ENCODE measurements around the gene AZIN2.

DNA sequence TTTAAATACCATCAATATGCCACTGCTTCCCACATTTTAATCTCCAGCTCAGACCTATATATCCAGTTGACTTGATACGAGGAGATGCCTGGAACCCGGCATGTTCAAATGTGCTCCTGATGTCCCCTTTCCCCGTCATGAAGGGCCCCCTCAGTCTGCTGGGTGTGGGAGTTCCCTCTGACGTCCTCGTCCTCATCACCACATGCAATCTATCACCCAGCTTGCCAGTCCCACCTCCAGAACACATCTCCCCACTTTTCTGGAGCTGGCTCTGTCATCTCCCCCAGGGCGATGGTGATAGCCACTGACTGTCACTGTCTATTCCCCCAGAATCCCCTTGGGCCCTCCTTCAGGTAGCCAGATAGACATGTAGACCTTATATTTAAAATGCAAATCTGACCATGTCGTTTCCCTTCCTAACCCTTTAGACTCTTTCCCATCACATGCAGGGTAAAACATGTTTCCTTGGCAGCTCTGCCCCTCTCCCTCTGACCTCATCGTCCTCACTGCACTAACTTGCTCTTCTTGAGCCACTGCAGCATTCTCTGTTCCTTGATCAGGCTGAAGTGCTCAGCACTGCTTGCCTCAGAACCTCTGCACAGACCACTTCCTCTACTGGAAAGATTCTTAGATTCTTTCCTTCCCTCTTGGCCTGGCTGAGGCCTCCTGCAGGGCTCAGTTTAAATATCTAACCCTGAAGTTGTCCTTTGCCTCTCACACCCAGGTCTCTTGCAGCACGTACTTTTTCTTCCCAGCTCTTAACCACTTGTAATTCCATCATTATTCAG is 7.4 kb downstream of the AZIN2 start:
- TF ChIP-seq EP300 (IDR thresholded peaks at IDR 0.05) (no peak), POLR2A (IDR thresholded peaks at IDR 0.05) (no peak)

All from ovary (tissue), 1 donor.